ENCODE measurements around the gene RAB39A. TPM values are rescaled to one million over a fixed set of nuclear protein-coding genes. Genes with fewer than 3 reads are reported as not detected.

Gene RAB39A
- total and polyA plus RNA-seq, 4 donors: 0.30 to 3.6 (median 2.5) TPM

DNA sequence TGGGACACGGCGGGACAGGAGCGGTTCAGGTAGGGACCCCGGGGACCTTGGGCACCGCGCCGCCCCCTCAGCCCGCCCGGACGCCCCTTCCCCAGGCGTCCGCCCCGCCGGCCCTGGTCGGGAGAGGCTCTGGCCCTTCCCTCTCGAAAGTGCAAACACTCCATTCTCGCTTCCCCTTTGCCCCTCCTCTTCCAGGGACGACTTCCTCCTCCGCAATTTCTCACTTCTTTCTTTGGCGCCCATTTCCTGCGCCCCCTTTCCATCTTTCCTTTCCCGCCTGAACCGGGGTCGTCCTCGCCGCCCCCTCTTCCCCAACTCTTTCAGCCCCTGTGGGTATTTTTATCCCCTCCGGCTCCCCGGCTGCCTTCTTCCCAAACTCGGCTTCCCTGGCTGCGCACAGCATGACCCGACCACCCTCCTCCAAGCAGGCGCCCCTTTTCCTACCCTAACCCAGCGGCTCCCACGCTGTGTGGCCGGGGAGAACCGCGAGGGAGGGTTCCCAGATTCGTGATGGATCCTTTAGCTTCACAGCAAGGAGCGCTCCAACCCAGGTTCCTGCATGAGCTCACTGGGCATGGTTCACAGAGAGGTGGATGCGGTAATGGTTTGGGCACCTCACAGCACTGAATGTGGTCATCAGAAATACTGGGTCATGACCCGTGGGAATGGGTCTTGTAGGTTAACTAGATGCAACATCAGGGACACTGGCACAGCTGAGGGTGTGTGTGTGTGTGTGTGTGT is 689 bp downstream of the RAB39A start:
- Histone ChIP-seq H3K36me3 (ENCODE audit: control insufficient read depth in 4 of 4, insufficient read depth in 4 of 4, low read length in 4 of 4) (no peaks in the 10 kb centered on the region), H3K9me3 (ENCODE audit: control insufficient read depth in 4 of 4, insufficient read depth in 3 of 4, low read length in 3 of 4) (no peaks in the 10 kb centered on the region), H3K27ac (ENCODE audit: low read depth in 1 of 2, low read length in 1 of 2) (no peak overlapping the region), H3K27me3 (ENCODE audit: control insufficient read depth in 3 of 3, insufficient read depth in 3 of 3, low read length in 2 of 3) (peaks cover 0 to 2% (median 0%) of the 10 kb centered on the region in 3 donors), H3K4me3 (peak overlapping the region; percentile 51), H3K4me1 (ENCODE audit: control insufficient read depth in 5 of 5, insufficient read depth in 5 of 5, low read length in 5 of 5) (peaks cover 0 to 10% (median 2%) of the 10 kb centered on the region in 5 donors), H3K9ac (ENCODE audit: insufficient read depth in 1 of 2, low read length in 2 of 2) (no peak overlapping the region)
- whole genome bisulfite sequencing, 2 donors: 2% methylated on average over 35 to 41 of the region's 41 CpGs
- ATAC-seq (ENCODE audit: insufficient read depth, low FRiP score): peak; percentile 25
- peak; percentile 18 to 26 (median 24) for DNase-seq
- TF ChIP-seq, protein P1, sequence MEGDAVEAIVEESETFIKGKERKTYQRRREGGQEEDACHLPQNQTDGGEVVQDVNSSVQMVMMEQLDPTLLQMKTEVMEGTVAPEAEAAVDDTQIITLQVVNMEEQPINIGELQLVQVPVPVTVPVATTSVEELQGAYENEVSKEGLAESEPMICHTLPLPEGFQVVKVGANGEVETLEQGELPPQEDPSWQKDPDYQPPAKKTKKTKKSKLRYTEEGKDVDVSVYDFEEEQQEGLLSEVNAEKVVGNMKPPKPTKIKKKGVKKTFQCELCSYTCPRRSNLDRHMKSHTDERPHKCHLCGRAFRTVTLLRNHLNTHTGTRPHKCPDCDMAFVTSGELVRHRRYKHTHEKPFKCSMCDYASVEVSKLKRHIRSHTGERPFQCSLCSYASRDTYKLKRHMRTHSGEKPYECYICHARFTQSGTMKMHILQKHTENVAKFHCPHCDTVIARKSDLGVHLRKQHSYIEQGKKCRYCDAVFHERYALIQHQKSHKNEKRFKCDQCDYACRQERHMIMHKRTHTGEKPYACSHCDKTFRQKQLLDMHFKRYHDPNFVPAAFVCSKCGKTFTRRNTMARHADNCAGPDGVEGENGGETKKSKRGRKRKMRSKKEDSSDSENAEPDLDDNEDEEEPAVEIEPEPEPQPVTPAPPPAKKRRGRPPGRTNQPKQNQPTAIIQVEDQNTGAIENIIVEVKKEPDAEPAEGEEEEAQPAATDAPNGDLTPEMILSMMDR (IDR thresholded peaks at IDR 0.05; ENCODE audit: control extremely low read depth, extremely low read depth): no peak

DNA sequence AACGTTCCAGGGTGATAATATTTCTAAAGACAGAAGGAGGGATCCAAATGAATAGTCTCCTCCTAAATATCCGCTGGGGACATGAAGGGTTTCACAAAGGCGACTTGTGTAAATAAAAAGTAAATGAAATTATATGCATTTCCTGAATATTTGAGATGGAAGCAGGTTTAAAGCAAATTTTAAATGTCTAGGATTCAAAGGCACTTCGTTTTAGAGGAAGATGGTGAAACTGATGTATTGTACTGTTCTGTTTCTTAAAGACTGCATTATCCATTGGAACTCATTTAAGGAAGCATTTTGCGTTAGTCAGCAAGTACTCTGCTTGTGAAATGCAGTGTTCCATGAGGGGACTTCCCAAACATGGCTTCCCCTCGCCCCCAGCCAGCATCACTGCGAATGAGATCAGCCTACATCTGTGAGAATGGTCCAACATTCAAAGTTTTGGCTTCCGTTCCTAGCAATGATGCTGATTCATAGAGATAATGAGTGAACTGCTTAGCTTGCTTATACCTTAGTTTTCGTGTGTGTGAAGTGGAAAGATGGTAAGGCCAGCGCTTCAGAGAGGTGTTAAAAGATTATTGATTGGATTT is 1.5 kb downstream of the RAB39A start:
- ATAC-seq (ENCODE audit: insufficient read depth, low FRiP score): no peak
- no peaks in the 10 kb centered on the region for H3K36me3 ChIP-seq (ENCODE audit: control insufficient read depth in 4 of 4, insufficient read depth in 4 of 4, low read length in 4 of 4)
- H3K4me1 ChIP-seq (ENCODE audit: control insufficient read depth in 5 of 5, insufficient read depth in 5 of 5, low read length in 5 of 5): peaks cover 0 to 10% (median 2%) of the 10 kb centered on the region in 5 donors
- no peak overlapping the region for H3K9ac ChIP-seq (ENCODE audit: insufficient read depth in 1 of 2, low read length in 2 of 2)
- TF ChIP-seq, protein P1 (IDR thresholded peaks at IDR 0.05; ENCODE audit: control extremely low read depth, extremely low read depth): no peak
- H3K27ac ChIP-seq (ENCODE audit: low read depth in 1 of 2, low read length in 1 of 2): no peak overlapping the region
- no peak overlapping the region for H3K4me3 ChIP-seq
- no peaks in the 10 kb centered on the region for H3K9me3 ChIP-seq (ENCODE audit: control insufficient read depth in 4 of 4, insufficient read depth in 3 of 4, low read length in 3 of 4)
- DNase-seq: peak in 1 of 3 donors; percentile 3
- peaks cover 0 to 2% (median 0%) of the 10 kb centered on the region in 3 donors for H3K27me3 ChIP-seq (ENCODE audit: control insufficient read depth in 3 of 3, insufficient read depth in 3 of 3, low read length in 2 of 3)
- WGBS, 2 donors: 50 to 53% methylated on average over 10 of the region's 10 CpGs

DNA sequence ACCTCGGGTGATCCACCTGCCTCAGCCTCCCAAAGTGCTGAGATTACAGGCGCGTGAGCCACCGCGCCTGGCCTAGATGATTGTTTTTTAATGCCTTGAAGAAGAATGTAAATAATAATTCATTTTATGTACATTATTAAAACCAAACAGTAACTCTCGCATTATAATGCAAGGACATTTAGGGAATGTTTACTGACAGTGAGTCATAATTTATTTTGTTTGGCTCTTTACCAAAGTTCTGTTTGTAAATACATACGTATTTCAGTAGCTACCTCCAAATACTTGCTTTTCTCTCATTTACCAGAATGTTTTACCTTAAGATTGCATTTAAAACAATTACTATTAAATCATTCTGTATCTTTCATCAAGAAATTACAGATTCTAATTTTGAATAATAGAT is 3.0 kb downstream of the RAB39A start:
- ATAC-seq (ENCODE audit: insufficient read depth, low FRiP score): no peak
- Histone ChIP-seq H3K36me3 (ENCODE audit: control insufficient read depth in 4 of 4, insufficient read depth in 4 of 4, low read length in 4 of 4) (no peaks in the 10 kb centered on the region), H3K9ac (ENCODE audit: insufficient read depth in 1 of 2, low read length in 2 of 2) (no peak overlapping the region), H3K4me3 (no peak overlapping the region), H3K9me3 (ENCODE audit: control insufficient read depth in 4 of 4, insufficient read depth in 3 of 4, low read length in 3 of 4) (no peaks in the 10 kb centered on the region), H3K4me1 (ENCODE audit: control insufficient read depth in 5 of 5, insufficient read depth in 5 of 5, low read length in 5 of 5) (peaks cover 0 to 10% (median 2%) of the 10 kb centered on the region in 5 donors), H3K27ac (ENCODE audit: low read depth in 1 of 2, low read length in 1 of 2) (no peak overlapping the region), H3K27me3 (ENCODE audit: control insufficient read depth in 3 of 3, insufficient read depth in 3 of 3, low read length in 2 of 3) (peaks cover 0 to 2% (median 0%) of the 10 kb centered on the region in 3 donors)
- WGBS, 2 donors: 86 to 95% methylated on average over 7 of the region's 7 CpGs
- no peak for DNase-seq
- TF ChIP-seq, protein P1 (IDR thresholded peaks at IDR 0.05; ENCODE audit: control extremely low read depth, extremely low read depth): no peak
